Ishikawa (cell line): ENCODE results near the gene CLDN4.

Experiments used
- CEBPB ChIP-seq: IDR thresholded peaks from 2 replicates; pipeline ENCODE4 v1.6.1; 2012
- CREB1 ChIP-seq: IDR thresholded peaks from 2 replicates; pipeline ENCODE4 v1.6.1; 2012; ENCODE audit warnings: low read depth
- EGR1 ChIP-seq: IDR thresholded peaks from 2 replicates; pipeline ENCODE4 v1.6.1; 2012
- EP300 ChIP-seq: IDR thresholded peaks from 2 replicates; pipeline ENCODE4 v1.6.1; 2012; ENCODE audit warnings: borderline replicate concordance
- FOXM1 ChIP-seq: IDR thresholded peaks from 2 replicates; pipeline ENCODE4 v1.6.1; 2012; ENCODE audit warnings: low read depth, borderline replicate concordance
- NFIC ChIP-seq: IDR thresholded peaks from 2 replicates; pipeline ENCODE4 v1.6.1; 2012
- RAD21 ChIP-seq: IDR thresholded peaks from 2 replicates; pipeline ENCODE4 v1.6.1; 2012; ENCODE audit warnings: low read depth
- TAF1 ChIP-seq: IDR thresholded peaks from 2 replicates; pipeline ENCODE4 v1.6.1; 2012; ENCODE audit warnings: low read depth, mild to moderate bottlenecking
- TCF12 ChIP-seq: IDR thresholded peaks from 2 replicates; pipeline ENCODE4 v1.6.1; 2012; ENCODE audit warnings: low read depth
- TEAD4 ChIP-seq: IDR thresholded peaks from 2 replicates; pipeline ENCODE4 v1.6.1; 2012
- YY1 ChIP-seq: IDR thresholded peaks from 2 replicates; pipeline ENCODE4 v1.6.1; 2012; ENCODE audit warnings: low read depth
- ZBTB7A ChIP-seq: IDR thresholded peaks from 2 replicates; pipeline ENCODE4 v1.6.1; 2012; ENCODE audit warnings: low read depth
- TF ChIP-seq, protein P1 (sequence below): IDR thresholded peaks from 2 replicates; pipeline ENCODE4 v1.6.1; 2012; ENCODE audit warnings: low read depth, mild to moderate bottlenecking
- TF ChIP-seq, protein P2 (sequence below): IDR thresholded peaks from 2 replicates; pipeline ENCODE4 v1.6.1; 2012
- TF ChIP-seq, protein P3 (sequence below): IDR thresholded peaks from 2 replicates; pipeline ENCODE4 v1.6.1; 2012

Gene CLDN4

GRCh38 chr7:73828107-73828803 is 2.5 kb upstream of the CLDN4 start:
- no peak for TF ChIP-seq NFIC
- TF ChIP-seq, protein P1, sequence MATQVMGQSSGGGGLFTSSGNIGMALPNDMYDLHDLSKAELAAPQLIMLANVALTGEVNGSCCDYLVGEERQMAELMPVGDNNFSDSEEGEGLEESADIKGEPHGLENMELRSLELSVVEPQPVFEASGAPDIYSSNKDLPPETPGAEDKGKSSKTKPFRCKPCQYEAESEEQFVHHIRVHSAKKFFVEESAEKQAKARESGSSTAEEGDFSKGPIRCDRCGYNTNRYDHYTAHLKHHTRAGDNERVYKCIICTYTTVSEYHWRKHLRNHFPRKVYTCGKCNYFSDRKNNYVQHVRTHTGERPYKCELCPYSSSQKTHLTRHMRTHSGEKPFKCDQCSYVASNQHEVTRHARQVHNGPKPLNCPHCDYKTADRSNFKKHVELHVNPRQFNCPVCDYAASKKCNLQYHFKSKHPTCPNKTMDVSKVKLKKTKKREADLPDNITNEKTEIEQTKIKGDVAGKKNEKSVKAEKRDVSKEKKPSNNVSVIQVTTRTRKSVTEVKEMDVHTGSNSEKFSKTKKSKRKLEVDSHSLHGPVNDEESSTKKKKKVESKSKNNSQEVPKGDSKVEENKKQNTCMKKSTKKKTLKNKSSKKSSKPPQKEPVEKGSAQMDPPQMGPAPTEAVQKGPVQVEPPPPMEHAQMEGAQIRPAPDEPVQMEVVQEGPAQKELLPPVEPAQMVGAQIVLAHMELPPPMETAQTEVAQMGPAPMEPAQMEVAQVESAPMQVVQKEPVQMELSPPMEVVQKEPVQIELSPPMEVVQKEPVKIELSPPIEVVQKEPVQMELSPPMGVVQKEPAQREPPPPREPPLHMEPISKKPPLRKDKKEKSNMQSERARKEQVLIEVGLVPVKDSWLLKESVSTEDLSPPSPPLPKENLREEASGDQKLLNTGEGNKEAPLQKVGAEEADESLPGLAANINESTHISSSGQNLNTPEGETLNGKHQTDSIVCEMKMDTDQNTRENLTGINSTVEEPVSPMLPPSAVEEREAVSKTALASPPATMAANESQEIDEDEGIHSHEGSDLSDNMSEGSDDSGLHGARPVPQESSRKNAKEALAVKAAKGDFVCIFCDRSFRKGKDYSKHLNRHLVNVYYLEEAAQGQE = no peak
- no peak for TF ChIP-seq FOXM1
- TF ChIP-seq ZBTB7A = no peak
- peak; percentile 25; the same call in 1 of the 2 replicates for TF ChIP-seq TAF1
- no peak for TF ChIP-seq TEAD4
- TF ChIP-seq RAD21 = no peak
- no peak; the same call in 1 of the 2 replicates for TF ChIP-seq EP300
- TF ChIP-seq CEBPB = no peak
- no peak; the same call in 1 of the 2 replicates for TF ChIP-seq TCF12
- no peak for TF ChIP-seq YY1
- no peak for TF ChIP-seq CREB1
- TF ChIP-seq, protein P2, sequence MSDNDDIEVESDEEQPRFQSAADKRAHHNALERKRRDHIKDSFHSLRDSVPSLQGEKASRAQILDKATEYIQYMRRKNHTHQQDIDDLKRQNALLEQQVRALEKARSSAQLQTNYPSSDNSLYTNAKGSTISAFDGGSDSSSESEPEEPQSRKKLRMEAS = no peak; the same call in none of the 2 replicates
- TF ChIP-seq EGR1 = no peak
- TF ChIP-seq, protein P3, sequence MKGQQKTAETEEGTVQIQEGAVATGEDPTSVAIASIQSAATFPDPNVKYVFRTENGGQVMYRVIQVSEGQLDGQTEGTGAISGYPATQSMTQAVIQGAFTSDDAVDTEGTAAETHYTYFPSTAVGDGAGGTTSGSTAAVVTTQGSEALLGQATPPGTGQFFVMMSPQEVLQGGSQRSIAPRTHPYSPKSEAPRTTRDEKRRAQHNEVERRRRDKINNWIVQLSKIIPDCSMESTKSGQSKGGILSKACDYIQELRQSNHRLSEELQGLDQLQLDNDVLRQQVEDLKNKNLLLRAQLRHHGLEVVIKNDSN = peak; percentile 85

GRCh38 chr7:73828972-73829371 is 1.8 kb upstream of the CLDN4 start:
- TF ChIP-seq EGR1 (no peak), TCF12 (no peak), TAF1 (no peak), NFIC (no peak), EP300 (no peak), YY1 (no peak), CREB1 (no peak), RAD21 (no peak), TEAD4 (no peak)
- TF ChIP-seq, protein P1 = no peak
- TF ChIP-seq, protein P3 = no peak

DNA sequence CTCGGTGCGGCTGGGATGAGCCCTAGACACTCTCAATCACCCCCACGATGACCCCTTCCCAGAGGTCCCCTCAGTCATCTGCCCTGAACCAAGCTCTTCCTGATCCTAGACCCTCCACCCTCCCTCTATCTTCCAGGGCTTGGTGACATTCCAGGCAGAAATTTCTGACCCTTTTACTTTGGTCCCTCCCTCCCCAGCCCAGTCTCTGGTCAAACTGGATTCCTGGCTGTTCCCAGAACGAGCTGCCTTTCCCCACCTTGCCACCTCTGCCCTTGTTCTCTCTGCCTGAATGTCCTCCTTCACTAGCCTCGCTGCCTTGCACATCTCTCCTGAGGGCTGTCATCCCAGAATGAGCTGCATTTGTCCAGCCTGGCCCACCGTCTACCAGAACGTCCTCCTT is 1.3 kb upstream of the CLDN4 start:
- TF ChIP-seq TEAD4 (peak; percentile 67), TCF12 (0 out of 2 replicates have a peak, but pooled peaks have one; percentile 45), ZBTB7A (no peak; the same call in 1 of the 2 replicates), EGR1 (no peak), TAF1 (no peak)
- TF ChIP-seq, protein P1 = no peak

GRCh38 chr7:73829921-73830680 is 695 bp upstream of the CLDN4 start:
- TF ChIP-seq EP300 = no peak
- peak; percentile 32; the same call in 1 of the 2 replicates for TF ChIP-seq ZBTB7A
- no peak for TF ChIP-seq YY1

DNA sequence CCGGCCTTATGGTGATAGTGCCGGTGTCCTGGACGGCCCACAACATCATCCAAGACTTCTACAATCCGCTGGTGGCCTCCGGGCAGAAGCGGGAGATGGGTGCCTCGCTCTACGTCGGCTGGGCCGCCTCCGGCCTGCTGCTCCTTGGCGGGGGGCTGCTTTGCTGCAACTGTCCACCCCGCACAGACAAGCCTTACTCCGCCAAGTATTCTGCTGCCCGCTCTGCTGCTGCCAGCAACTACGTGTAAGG is 713 bp downstream of the CLDN4 start:
- TF ChIP-seq TEAD4 = no peak
- no peak for TF ChIP-seq ZBTB7A
- TF ChIP-seq, protein P3 = no peak
- TF ChIP-seq EP300 = no peak
- no peak for TF ChIP-seq NFIC
- TF ChIP-seq CREB1 = no peak
- no peak for TF ChIP-seq FOXM1
- no peak for TF ChIP-seq YY1
- TF ChIP-seq, protein P1 = no peak
- TF ChIP-seq RAD21 = no peak
- no peak for TF ChIP-seq TCF12
- no peak for TF ChIP-seq TAF1
- TF ChIP-seq, protein P2 = no peak
- TF ChIP-seq CEBPB = no peak
- TF ChIP-seq EGR1 = no peak
